Measurements from ENCODE around the gene PDLIM3. TPM values are rescaled to one million over a fixed set of nuclear protein-coding genes. Genes with fewer than 3 reads are reported as not detected.
A peak's percentile ranks its signal among the peaks of the same experiment; 100 is the strongest.

PDLIM3 gene
- total and polyA plus RNA-seq, 2 experiments from 2014 or later: 10.0 to 29.3 TPM

DNA sequence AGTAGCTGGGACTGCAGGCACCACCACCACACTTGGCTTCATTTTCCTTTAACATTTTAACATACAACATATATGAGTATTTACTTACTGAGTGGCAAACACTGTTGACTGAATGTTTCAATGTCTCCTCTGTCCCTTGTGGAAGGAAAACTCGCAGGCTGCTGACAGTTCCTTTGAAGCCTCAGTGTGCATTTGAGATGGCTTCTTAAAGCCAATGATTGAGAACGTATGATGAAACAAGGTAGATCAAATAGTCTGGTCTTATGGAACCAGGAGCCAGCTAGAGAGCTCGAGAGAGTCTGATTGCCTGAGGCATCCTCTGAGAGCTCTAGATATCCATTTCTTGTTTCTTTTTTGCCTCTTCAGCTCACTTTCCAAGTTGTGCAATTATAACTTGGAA is 43.0 kb upstream of the PDLIM3 start:
- Histone ChIP-seq H3K27ac (no peak overlapping the region), H3K27me3 (no peaks in the 10 kb centered on the region), H3K9me3 (ENCODE audit: low read depth) (no peaks in the 10 kb centered on the region), H3K4me2 (no peak overlapping the region), H4K20me1 (ENCODE audit: insufficient read depth, poor library complexity, severe bottlenecking) (no peaks in the 10 kb centered on the region), H2AFZ (no peak overlapping the region), H3K79me2 (no peaks in the 10 kb centered on the region), H3K4me1 (ENCODE audit: insufficient read depth) (peaks cover 12% of the 10 kb centered on the region), H3K9me2 (replicated peaks; ENCODE audit: insufficient read depth) (no peaks in the 10 kb centered on the region), H3K4me3 (no peak overlapping the region), H3K36me3 (replicated peaks; ENCODE audit: insufficient read depth, low read depth) (no peaks in the 10 kb centered on the region)
- TF ChIP-seq EZH2phosphoT487 (IDR thresholded peaks at IDR 0.05; ENCODE audit: low read depth, severe bottlenecking, unreplicated experiment): no peak
- no peak for DNase-seq (ENCODE audit: low spot score)
- 70% methylated on average over 3 of the region's 3 CpGs for WGBS (ENCODE audit: low lambda C conversion rate, missing lambda C conversion rate)

DNA sequence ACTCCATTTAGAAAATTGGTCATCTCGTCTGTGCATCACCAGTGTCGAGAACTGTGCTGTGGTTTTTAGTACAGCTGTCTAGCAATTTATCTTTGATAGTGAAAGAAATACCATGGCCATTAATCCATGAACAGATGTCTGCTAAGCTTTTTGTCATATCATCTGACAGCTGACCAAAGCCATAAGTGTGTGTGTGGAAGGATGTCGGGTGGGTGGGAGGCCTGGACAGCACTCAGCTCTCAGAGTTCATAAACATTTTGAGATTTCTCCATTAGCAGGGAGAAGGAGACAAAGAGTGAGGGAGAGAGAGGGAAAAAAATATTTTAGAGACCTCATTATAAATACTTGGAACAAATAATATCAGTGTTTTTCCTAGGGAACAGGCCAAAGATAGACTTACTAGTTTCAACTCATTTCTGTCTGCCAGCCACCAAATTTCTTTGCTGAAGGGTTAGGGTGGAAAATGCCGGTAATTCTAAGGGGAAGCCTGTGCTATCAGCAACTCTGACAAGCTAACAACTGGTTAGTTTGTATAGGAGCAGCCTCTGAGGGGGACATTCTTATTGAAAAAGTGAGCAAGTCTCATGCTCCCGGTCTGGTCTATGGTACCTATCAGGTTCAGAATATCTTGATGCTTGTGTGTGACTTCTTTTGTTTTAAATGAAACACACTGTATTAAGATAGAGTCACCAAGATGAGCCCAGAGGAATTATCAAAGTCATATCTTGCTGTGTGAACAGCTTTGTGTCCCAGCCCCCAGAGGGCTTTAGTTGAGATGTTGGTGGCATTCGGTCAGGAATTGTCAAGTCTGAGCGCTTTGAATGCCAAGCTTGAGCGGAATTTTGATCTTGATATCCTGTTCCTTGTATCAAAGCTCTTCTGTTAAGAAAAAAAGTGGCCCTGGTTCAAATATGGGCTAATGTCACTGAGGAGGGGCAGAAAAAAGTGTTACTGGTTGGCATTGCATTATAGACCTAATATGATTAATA is 41.9 kb upstream of the PDLIM3 start:
- Histone ChIP-seq H3K9me3 (ENCODE audit: low read depth) (no peaks in the 10 kb centered on the region), H2AFZ (peak overlapping the region; percentile 32), H3K9me2 (replicated peaks; ENCODE audit: insufficient read depth) (no peaks in the 10 kb centered on the region), H4K20me1 (ENCODE audit: insufficient read depth, poor library complexity, severe bottlenecking) (no peaks in the 10 kb centered on the region), H3K79me2 (no peaks in the 10 kb centered on the region), H3K4me1 (ENCODE audit: insufficient read depth) (peaks cover 12% of the 10 kb centered on the region), H3K27me3 (no peaks in the 10 kb centered on the region), H3K36me3 (replicated peaks; ENCODE audit: insufficient read depth, low read depth) (no peaks in the 10 kb centered on the region), H3K27ac (peak overlapping the region; percentile 84), H3K4me2 (peak overlapping the region; percentile 4), H3K4me3 (no peak overlapping the region)
- 54% methylated on average over 8 of the region's 8 CpGs for WGBS (ENCODE audit: low lambda C conversion rate, missing lambda C conversion rate)
- TF ChIP-seq EZH2 (IDR thresholded peaks at IDR 0.05; ENCODE audit: borderline replicate concordance) (no peak), EZH2phosphoT487 (IDR thresholded peaks at IDR 0.05; ENCODE audit: low read depth, severe bottlenecking, unreplicated experiment) (no peak)
- TF ChIP-seq, protein P1, sequence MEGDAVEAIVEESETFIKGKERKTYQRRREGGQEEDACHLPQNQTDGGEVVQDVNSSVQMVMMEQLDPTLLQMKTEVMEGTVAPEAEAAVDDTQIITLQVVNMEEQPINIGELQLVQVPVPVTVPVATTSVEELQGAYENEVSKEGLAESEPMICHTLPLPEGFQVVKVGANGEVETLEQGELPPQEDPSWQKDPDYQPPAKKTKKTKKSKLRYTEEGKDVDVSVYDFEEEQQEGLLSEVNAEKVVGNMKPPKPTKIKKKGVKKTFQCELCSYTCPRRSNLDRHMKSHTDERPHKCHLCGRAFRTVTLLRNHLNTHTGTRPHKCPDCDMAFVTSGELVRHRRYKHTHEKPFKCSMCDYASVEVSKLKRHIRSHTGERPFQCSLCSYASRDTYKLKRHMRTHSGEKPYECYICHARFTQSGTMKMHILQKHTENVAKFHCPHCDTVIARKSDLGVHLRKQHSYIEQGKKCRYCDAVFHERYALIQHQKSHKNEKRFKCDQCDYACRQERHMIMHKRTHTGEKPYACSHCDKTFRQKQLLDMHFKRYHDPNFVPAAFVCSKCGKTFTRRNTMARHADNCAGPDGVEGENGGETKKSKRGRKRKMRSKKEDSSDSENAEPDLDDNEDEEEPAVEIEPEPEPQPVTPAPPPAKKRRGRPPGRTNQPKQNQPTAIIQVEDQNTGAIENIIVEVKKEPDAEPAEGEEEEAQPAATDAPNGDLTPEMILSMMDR (IDR thresholded peaks at IDR 0.05; ENCODE audit: poor library complexity): no peak
- no peak for DNase-seq (ENCODE audit: low spot score)

DNA sequence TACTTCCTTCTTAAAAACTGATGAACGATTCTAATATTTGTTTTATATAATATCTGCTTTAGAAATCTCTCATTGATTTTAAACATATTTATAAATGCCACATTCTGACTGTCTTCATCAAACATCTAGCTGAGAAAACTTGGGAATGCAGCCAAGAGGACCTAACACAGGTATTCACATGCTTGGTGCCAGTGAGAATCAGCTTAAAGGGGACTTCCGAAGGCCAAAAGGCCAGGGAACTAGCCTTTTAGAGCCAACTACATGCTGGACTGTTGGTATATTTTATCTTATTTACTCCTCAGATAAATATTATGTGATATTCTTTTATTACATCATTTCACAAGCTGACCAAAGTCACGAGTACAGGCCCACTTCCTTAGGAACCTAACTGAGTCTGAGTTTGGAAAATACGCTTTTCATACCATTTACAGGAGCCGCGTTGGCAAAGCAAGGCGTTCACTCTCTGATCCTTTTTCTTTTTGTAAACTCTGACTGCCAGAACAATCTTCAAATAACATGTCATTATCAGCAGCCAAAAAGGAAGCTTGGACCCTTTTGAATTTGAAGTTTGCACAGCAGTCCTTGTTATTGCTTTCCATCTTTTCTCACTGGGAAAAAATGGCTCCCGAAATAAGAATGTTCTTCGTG is 41.1 kb upstream of the PDLIM3 start:
- H3K27ac ChIP-seq: peak overlapping the region; percentile 84
- H3K27me3 ChIP-seq: no peaks in the 10 kb centered on the region
- H3K4me2 ChIP-seq: peak overlapping the region; percentile 4
- H2AFZ ChIP-seq: peak overlapping the region; percentile 32
- no peak for DNase-seq (ENCODE audit: low spot score)
- no peaks in the 10 kb centered on the region for H3K36me3 ChIP-seq (replicated peaks; ENCODE audit: insufficient read depth, low read depth)
- WGBS (ENCODE audit: low lambda C conversion rate, missing lambda C conversion rate): 69% methylated on average over 9 of the region's 9 CpGs
- H4K20me1 ChIP-seq (ENCODE audit: insufficient read depth, poor library complexity, severe bottlenecking): no peaks in the 10 kb centered on the region
- no peaks in the 10 kb centered on the region for H3K79me2 ChIP-seq
- no peaks in the 10 kb centered on the region for H3K9me3 ChIP-seq (ENCODE audit: low read depth)
- TF ChIP-seq EZH2 (IDR thresholded peaks at IDR 0.05; ENCODE audit: borderline replicate concordance) (no peak), EZH2phosphoT487 (IDR thresholded peaks at IDR 0.05; ENCODE audit: low read depth, severe bottlenecking, unreplicated experiment) (no peak)
- TF ChIP-seq, protein P1 (IDR thresholded peaks at IDR 0.05; ENCODE audit: poor library complexity): no peak
- no peak overlapping the region for H3K4me3 ChIP-seq
- H3K9me2 ChIP-seq (replicated peaks; ENCODE audit: insufficient read depth): no peaks in the 10 kb centered on the region
- peaks cover 12% of the 10 kb centered on the region for H3K4me1 ChIP-seq (ENCODE audit: insufficient read depth)

Data from hepatocyte (in vitro differentiated cells).